ENCODE data around the gene EIF3D.

EIF3D gene

GRCh38 chr22:36505998-36506635, 22.8 kb downstream of the EIF3D start:
- DNase-seq = no peak

GRCh38 chr22:36497910-36498665, 30.9 kb downstream of the EIF3D start:
- DNase-seq = no peak

- DNase-seq = no peak
Measured at GRCh38 chr22:36493690-36494110, 35.3 kb downstream of the EIF3D start.

- DNase-seq = no peak
Measured at GRCh38 chr22:36492109-36492508, 36.9 kb downstream of the EIF3D start.

GRCh38 chr22:36491155-36491554, 37.8 kb downstream of the EIF3D start:
- DNase-seq = no peak

GRCh38 chr22:36486619-36487384, 42.2 kb downstream of the EIF3D start:
- no peak for DNase-seq

GRCh38 chr22:36481393-36482168, 47.4 kb downstream of the EIF3D start, which contains the start of gene TXN2:
TXN2 (minus strand) TSS chr22:36481640; CDS start chr22:36480837, 803 bp downstream.
- peak; percentile 93 for DNase-seq

GRCh38 chr22:36480941-36481392, 48.0 kb downstream of the EIF3D start:
- DNase-seq = no peak

GRCh38 chr22:36478966-36479365, 50.0 kb downstream of the EIF3D start:
- no peak for DNase-seq

- DNase-seq = no peak
Measured at GRCh38 chr22:36475341-36475740, 53.6 kb downstream of the EIF3D start.

GRCh38 chr22:36472689-36473088, 56.3 kb downstream of the EIF3D start:
- no peak for DNase-seq

GRCh38 chr22:36471341-36471821, 57.6 kb downstream of the EIF3D start:
- DNase-seq = no peak

- DNase-seq = no peak
Measured at GRCh38 chr22:36470994-36471331, 58.0 kb downstream of the EIF3D start.

GRCh38 chr22:36470162-36470993, 58.6 kb downstream of the EIF3D start:
- DNase-seq = peak; percentile 58

GRCh38 chr22:36469094-36469710, 59.8 kb downstream of the EIF3D start:
- no peak for DNase-seq

- no peak for DNase-seq
Measured at GRCh38 chr22:36467946-36468345, 61.0 kb downstream of the EIF3D start.

GRCh38 chr22:36467042-36467810, 61.7 kb downstream of the EIF3D start:
- DNase-seq = no peak

GRCh38 chr22:36466258-36466657, 62.7 kb downstream of the EIF3D start:
- DNase-seq = no peak

GRCh38 chr22:36465232-36466021, 63.5 kb downstream of the EIF3D start:
- no peak for DNase-seq
